ENCODE results near the gene ANO1.

DNA sequence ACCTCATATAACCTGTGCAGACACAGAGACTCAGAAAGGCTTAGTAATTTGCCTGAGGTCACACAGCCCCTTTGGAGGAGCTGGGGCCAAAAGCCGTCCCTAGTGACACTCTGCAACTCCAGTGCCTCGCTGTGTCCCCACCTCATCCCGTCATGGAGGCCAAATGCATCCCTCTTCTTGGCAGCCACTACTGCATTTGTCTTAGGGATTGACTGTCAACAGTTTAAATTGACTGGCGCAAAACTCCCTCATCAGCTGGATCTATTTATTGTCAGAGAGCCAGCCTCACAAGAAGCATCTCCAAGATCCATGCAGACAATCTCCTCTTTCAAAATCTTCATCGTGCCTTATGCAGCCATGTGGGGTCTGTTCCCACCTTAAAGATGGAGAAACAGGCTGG lies 35.7 kb downstream of the ANO1 start:
- TF ChIP-seq POLR2A (IDR thresholded peaks at IDR 0.05; ENCODE audit: low read depth) (no peak), CTCF (IDR thresholded peaks at IDR 0.05) (no peak)

Measured in esophagus muscularis mucosa (tissue), 3 donors.